H1 (cell line): ENCODE data around the gene DDR2.

ENCODE experiments used
- CEBPB ChIP-seq: IDR thresholded peaks from 2 replicates; pipeline ENCODE4 v1.6.1; 2012; ENCODE audit warnings: low read depth, low read length
- CHD1 ChIP-seq: IDR thresholded peaks from 2 replicates; pipeline ENCODE4 v1.6.1; 2012; ENCODE audit warnings: low read depth, low read length, improper control_type of control experiment
- CREB1 ChIP-seq: IDR thresholded peaks from 2 replicates; pipeline ENCODE4 v1.6.1; 2012; ENCODE audit warnings: inconsistent platforms
- EZH2 ChIP-seq: fragments of 200-600 bp; sonication (generic); IDR thresholded peaks from 2 replicates; pipeline ENCODE4 v1.7.1; 2012; ENCODE audit warnings: low read depth, mild to moderate bottlenecking, moderate library complexity, low read length, inconsistent platforms; ENCODE audit not compliant: severe bottlenecking
- KDM5A ChIP-seq: fragments of 200-600 bp; IDR thresholded peaks from 2 replicates; pipeline ENCODE4 v1.7.1; 2012; ENCODE audit warnings: mild to moderate bottlenecking, low read length, inconsistent platforms, mixed read lengths
- MAFK ChIP-seq: IDR thresholded peaks from 2 replicates; pipeline ENCODE4 v1.6.1; 2012; ENCODE audit warnings: low read depth, mild to moderate bottlenecking, improper control_type of control experiment, low read length
- POLR2A ChIP-seq, 2 experiments: IDR thresholded peaks; 1 replicate in 1 of 2; 2 replicates in 1 of 2; pipeline ENCODE4 v1.6.1; 2011; ENCODE audit warnings: low read depth in 2 of 2, low read length in 2 of 2, mild to moderate bottlenecking in 2 of 2; ENCODE audit errors: control extremely low read depth in 1 of 2
- POLR2AphosphoS5 ChIP-seq: IDR thresholded peaks from 2 replicates; pipeline ENCODE4 v1.6.1; 2011; ENCODE audit warnings: low read depth, low read length
- RXRA ChIP-seq: IDR thresholded peaks from 2 replicates; pipeline ENCODE4 v1.6.1; 2011; ENCODE audit warnings: low read depth, mild to moderate bottlenecking, low read length, moderate library complexity; ENCODE audit not compliant: insufficient read depth
- SP1 ChIP-seq: IDR thresholded peaks from 2 replicates; pipeline ENCODE4 v1.6.1; 2011; ENCODE audit warnings: low read depth, low read length
- SP4 ChIP-seq: IDR thresholded peaks from 2 replicates; pipeline ENCODE4 v1.6.1; 2012; ENCODE audit warnings: low read length, inconsistent platforms
- TCF12 ChIP-seq: IDR thresholded peaks from 2 replicates; pipeline ENCODE4 v1.6.1; 2011; ENCODE audit warnings: low read depth, mild to moderate bottlenecking, low read length
- TF ChIP-seq, protein P1 (sequence below), 3 experiments: IDR thresholded peaks; 1 replicate in 2 of 3; 2 replicates in 1 of 3; pipeline versions ENCODE4 v1.5.1 to v1.6.1; 2011; ENCODE audit warnings: low read length in 3 of 3, mild to moderate bottlenecking in 3 of 3, inconsistent platforms in 2 of 3, low read depth in 1 of 3, moderate library complexity in 1 of 3; ENCODE audit not compliant: insufficient read depth in 1 of 3; ENCODE audit errors: control extremely low read depth in 1 of 3
- TF ChIP-seq, protein P2 (sequence below): IDR thresholded peaks from 2 replicates; pipeline ENCODE4 v1.6.1; 2011; ENCODE audit warnings: low read length, improper control_type of control experiment

DNA sequence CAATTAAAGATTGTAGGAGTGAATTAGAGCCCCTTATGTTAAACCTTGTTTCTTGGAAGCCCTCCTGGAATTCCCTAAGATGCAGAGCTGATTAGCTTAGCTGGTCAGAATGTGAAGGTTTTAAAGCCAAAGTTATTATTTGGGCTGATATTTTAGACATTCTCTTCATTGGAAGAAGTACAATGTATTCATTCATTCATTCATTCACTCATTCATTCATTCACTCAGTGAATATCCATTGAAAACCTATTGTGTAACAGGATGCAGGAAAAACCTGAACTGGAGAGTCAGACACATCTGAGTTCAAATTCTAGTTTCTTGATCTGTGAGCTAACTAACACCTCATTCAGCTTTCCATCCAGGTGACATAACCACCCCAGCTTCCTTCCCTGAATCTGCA is 29.7 kb downstream of the DDR2 start:
- TF ChIP-seq, protein P1, sequence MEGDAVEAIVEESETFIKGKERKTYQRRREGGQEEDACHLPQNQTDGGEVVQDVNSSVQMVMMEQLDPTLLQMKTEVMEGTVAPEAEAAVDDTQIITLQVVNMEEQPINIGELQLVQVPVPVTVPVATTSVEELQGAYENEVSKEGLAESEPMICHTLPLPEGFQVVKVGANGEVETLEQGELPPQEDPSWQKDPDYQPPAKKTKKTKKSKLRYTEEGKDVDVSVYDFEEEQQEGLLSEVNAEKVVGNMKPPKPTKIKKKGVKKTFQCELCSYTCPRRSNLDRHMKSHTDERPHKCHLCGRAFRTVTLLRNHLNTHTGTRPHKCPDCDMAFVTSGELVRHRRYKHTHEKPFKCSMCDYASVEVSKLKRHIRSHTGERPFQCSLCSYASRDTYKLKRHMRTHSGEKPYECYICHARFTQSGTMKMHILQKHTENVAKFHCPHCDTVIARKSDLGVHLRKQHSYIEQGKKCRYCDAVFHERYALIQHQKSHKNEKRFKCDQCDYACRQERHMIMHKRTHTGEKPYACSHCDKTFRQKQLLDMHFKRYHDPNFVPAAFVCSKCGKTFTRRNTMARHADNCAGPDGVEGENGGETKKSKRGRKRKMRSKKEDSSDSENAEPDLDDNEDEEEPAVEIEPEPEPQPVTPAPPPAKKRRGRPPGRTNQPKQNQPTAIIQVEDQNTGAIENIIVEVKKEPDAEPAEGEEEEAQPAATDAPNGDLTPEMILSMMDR (IDR thresholded peaks at IDR 0.05; ENCODE audit: control extremely low read depth in 1 of 3, insufficient read depth in 1 of 3, low read depth in 1 of 3, low read length in 3 of 3): no peak
- no peak for TF ChIP-seq EZH2
- TF ChIP-seq SP1: no peak
- TF ChIP-seq TCF12: no peak
- TF ChIP-seq KDM5A: no peak
- no peak for TF ChIP-seq CEBPB
- TF ChIP-seq POLR2A (IDR thresholded peaks at IDR 0.05; ENCODE audit: control extremely low read depth in 1 of 2, low read depth in 2 of 2, low read length in 2 of 2): no peak
- TF ChIP-seq MAFK: no peak
- TF ChIP-seq, protein P2, sequence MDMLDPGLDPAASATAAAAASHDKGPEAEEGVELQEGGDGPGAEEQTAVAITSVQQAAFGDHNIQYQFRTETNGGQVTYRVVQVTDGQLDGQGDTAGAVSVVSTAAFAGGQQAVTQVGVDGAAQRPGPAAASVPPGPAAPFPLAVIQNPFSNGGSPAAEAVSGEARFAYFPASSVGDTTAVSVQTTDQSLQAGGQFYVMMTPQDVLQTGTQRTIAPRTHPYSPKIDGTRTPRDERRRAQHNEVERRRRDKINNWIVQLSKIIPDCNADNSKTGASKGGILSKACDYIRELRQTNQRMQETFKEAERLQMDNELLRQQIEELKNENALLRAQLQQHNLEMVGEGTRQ: no peak
- no peak for TF ChIP-seq POLR2AphosphoS5
- TF ChIP-seq CHD1: no peak
- no peak for TF ChIP-seq CREB1
- TF ChIP-seq SP4: no peak
- TF ChIP-seq RXRA: no peak
